ENCODE measurements around the gene DNM3. TPM values are rescaled to one million over a fixed set of nuclear protein-coding genes. Genes with fewer than 3 reads are reported as not detected.

The DNM3 gene
- total RNA-seq, 1 experiment from 2014 or later, result 2.7 TPM

DNA sequence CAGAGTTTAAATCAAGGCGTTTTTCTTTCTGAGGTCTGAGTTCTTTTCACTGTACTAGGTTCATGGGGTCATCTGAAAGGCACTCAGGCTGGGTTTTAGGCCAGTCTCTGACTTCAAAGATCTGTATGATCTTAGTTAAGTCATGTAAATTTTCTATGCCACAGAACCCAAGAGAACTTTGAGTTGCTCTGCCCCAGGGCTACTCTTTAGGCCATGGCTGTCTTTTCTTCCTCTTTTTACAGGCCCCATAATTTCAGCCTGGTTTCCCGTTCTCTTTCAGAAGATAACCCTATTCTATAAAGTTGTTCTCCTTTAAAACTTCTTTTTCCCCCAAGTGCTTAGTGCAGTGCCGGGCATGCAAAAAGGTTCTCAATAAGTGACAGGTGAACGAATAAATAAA, 33.7 kb upstream of the DNM3 start:
- no CpG with 5 or more reads among the region's 4 CpGs for WGBS (ENCODE audit: extremely low coverage, insufficient read length, low lambda C conversion rate)
- Mint-ChIP-seq H3K36me3 (ENCODE audit: insufficient read depth in 1 of 3, low read depth in 3 of 3) (no peaks in the 10 kb centered on the region), H3K4me3 (no peak overlapping the region), H3K4me1 (peaks cover 10 to 12% of the 10 kb centered on the region in 2 experiments; a peak in 2 of 4 replicates), H3K9me3 (no peaks in the 10 kb centered on the region), H3K27me3 (ENCODE audit: low read depth) (no peaks in the 10 kb centered on the region), H3K27ac (no peak overlapping the region)
- H2BK20ac ChIP-seq (ENCODE audit: low read depth, low read length, poor library complexity, severe bottlenecking), result no peak overlapping the region
- H3K4me2 ChIP-seq (ENCODE audit: insufficient read depth, insufficient read length, low read length), result no peak overlapping the region
- H3K4me1 ChIP-seq (ENCODE audit: insufficient read depth, low read length), result 0 out of 2 replicates have a peak, but pooled peaks cover under 1% of the 10 kb centered on the region
- no peak overlapping the region for H3K9ac ChIP-seq (ENCODE audit: extremely low read depth, insufficient read length, low read length)
- H3K56ac ChIP-seq (ENCODE audit: insufficient read length, low read depth, low read length), result no peak overlapping the region
- no peak overlapping the region for H2BK15ac ChIP-seq (ENCODE audit: low read depth, low read length)
- H3K9me3 ChIP-seq (ENCODE audit: control insufficient read depth, low read depth, low read length), result no peaks in the 10 kb centered on the region
- H3K27me3 ChIP-seq (ENCODE audit: insufficient read depth, low read length), result no peaks in the 10 kb centered on the region
- no peaks in the 10 kb centered on the region for H3K79me1 ChIP-seq (ENCODE audit: insufficient read depth, low read depth, low read length, poor library complexity, severe bottlenecking)
- H3K23me2 ChIP-seq (ENCODE audit: insufficient read length, low read depth, low read length, poor library complexity, severe bottlenecking), result no peaks in the 10 kb centered on the region
- H4K91ac ChIP-seq (ENCODE audit: insufficient read length, low read depth, low read length), result no peak overlapping the region
- no peak overlapping the region for H2BK12ac ChIP-seq (ENCODE audit: insufficient read length, low read depth, low read length)
- H2AK5ac ChIP-seq (ENCODE audit: insufficient read length, low read length), result no peak overlapping the region
- no peak overlapping the region for H3K27ac ChIP-seq (ENCODE audit: insufficient read length, low read depth, low read length)
- no peaks in the 10 kb centered on the region for H4K20me1 ChIP-seq (ENCODE audit: control insufficient read depth, insufficient read depth, insufficient read length)
- no peak overlapping the region for H3K18ac ChIP-seq (ENCODE audit: insufficient read length, low read depth, low read length)
- no peak overlapping the region for H2AFZ ChIP-seq (ENCODE audit: low read length)
- no peak for DNase-seq
- H3K4ac ChIP-seq (ENCODE audit: low read depth, low read length), result no peak overlapping the region
- no peaks in the 10 kb centered on the region for H3K79me2 ChIP-seq (ENCODE audit: insufficient read depth, low read length)
- no peak overlapping the region for H3K23ac ChIP-seq (ENCODE audit: insufficient read length, low read depth, low read length)
- TF ChIP-seq, protein P1, sequence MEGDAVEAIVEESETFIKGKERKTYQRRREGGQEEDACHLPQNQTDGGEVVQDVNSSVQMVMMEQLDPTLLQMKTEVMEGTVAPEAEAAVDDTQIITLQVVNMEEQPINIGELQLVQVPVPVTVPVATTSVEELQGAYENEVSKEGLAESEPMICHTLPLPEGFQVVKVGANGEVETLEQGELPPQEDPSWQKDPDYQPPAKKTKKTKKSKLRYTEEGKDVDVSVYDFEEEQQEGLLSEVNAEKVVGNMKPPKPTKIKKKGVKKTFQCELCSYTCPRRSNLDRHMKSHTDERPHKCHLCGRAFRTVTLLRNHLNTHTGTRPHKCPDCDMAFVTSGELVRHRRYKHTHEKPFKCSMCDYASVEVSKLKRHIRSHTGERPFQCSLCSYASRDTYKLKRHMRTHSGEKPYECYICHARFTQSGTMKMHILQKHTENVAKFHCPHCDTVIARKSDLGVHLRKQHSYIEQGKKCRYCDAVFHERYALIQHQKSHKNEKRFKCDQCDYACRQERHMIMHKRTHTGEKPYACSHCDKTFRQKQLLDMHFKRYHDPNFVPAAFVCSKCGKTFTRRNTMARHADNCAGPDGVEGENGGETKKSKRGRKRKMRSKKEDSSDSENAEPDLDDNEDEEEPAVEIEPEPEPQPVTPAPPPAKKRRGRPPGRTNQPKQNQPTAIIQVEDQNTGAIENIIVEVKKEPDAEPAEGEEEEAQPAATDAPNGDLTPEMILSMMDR (conservative IDR thresholded peaks at IDR 0.05), result no peak
- H4K5ac ChIP-seq (ENCODE audit: insufficient read length, low read depth, low read length), result no peak overlapping the region
- no peak overlapping the region for H4K8ac ChIP-seq (replicated peaks; ENCODE audit: insufficient read length, low read depth, low read length)
- H3K14ac ChIP-seq (ENCODE audit: insufficient read depth, low read length), result no peak overlapping the region
- no peak overlapping the region for H2BK120ac ChIP-seq (ENCODE audit: low read depth, low read length, poor library complexity, severe bottlenecking)
- no peak overlapping the region for H3T11ph ChIP-seq (ENCODE audit: low read length)
- H2BK5ac ChIP-seq (ENCODE audit: insufficient read length, low read length), result no peak overlapping the region
